CD4-positive, alpha-beta T cell treated with Interleukin-2 at 100 ng/mL for 4 hours (primary cell): Measurements from ENCODE around the gene TARS2.

ENCODE experiments used
- DNase-seq: peaks from one replicate; pipeline ENCODE4 v3.0.0-alpha.2; 2020; ENCODE audit warnings: low spot score

TARS2 gene

GRCh38 chr1:150536836-150537731 lies 49.9 kb downstream of the TARS2 start:
- DNase-seq, result no peak

DNA sequence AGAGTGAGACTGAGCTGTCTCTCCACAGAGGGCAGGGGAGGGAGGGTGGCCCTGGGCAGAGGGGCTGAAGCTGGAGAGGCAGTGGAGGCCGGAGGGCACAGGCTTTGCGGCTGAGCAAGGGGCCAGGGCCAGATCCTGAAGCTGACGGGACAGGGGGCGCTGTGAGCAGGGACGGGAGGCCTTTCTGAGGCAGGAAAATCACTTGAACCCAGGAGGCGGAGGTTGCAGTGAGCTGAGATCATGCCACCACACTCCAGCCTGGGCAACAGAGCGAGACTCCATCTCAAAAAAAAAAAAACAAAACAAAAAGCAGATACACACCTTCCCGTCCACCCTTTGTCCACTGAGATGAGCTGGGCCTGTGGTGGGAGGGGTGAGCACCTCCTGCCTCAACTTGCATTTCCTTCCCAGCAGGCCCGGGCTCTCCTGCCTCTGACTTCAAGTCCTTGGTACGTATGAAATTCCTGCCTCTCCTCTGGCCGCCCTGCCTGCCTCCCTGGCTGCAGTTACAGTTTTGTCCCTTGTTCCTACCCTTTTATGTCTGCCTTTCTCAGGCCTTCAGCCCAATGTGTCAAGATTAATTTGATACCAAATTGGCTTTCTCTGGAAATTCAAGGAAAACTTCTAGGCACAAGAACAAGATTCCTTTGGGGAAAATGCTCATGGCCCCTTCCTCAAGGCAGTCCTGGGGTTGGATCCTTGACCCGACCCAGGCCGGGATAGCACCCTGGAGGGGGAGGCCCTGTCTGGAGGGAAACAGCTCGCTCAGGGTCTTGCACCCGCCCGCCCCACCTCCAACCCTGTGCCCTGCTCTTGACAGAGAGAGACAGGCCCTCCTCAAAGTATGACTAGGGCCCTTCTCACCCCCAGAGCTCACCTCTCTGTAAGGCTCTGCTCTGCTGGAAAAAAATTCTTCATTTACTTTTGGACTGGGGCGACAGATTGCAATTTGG lies 50.8 kb downstream of the TARS2 start:
- no peak for DNase-seq

- DNase-seq, result no peak
Observed at GRCh38 chr1:150543500-150544143, 56.4 kb downstream of the TARS2 start.

DNA sequence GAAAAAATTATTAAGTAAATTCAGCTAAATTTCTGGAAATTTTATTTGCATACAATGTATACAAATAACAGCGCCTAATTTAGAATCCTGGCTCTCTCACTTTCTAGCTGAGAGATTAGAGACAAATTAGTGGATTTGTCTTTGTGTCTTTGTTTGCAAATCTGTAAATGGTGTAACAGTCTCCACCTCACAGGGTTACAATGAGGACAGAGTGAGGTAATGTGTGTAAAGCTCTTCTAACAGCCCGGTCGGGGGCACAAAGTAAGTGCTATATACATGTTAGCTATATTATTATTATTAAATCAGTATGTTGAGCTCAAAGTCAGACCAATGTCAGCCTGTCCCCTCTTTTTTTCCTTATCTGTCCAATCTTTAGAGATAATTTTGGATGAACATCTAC lies 57.0 kb downstream of the TARS2 start:
- DNase-seq, result no peak

DNA sequence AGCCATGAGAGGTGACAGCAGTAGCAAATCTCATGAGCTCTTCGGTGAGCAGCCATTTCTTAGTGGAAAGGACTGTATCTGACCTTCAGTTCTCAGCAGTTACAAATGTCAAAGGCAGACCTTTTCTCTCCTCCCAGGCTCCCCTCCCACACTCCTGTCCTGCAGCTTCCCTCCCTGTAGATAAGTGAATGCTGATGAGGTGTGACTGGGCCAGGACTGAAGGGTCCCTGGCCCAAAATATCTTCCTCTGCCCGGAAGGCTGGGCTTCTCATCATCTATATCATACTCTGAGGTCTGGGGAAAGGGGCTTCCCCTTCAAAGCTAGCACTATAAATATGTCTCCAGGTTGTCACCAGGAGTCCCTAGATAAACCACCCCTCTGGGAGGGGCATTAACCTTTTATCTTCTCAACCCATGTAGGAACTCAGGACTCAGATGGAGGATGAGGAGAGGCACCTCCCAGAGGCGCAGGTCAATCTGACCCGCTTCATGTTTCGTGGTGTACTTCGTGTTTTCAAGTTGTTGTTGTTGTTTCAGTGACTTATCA lies 58.3 kb downstream of the TARS2 start:
- no peak for DNase-seq

- no peak for DNase-seq
Observed at GRCh38 chr1:150546294-150546937, 59.2 kb downstream of the TARS2 start.

DNA sequence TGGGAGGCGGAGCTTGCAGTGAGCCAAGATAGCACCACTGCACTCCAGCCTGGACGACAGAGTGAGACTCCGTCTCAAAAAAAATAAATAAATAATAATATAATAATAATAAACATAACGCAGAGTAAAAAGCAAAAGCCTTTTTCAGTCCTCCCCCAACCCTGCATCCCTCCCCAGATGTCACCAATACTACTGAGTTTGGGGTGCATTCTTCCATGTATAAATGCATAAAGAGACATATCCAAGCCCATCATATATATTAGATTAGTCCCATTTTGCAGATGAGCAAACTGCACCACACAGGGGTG lies 61.1 kb downstream of the TARS2 start:
- no peak for DNase-seq

GRCh38 chr1:150548632-150549495 lies 61.6 kb downstream of the TARS2 start, which contains the start of gene ADAMTSL4:
ADAMTSL4 (plus strand) TSS chr1:150549408; CDS start chr1:150552289, 2,881 bp downstream.
- DNase-seq, result no peak

- no peak for DNase-seq
Observed at GRCh38 chr1:150549496-150550221, 62.4 kb downstream of the TARS2 start.

DNA sequence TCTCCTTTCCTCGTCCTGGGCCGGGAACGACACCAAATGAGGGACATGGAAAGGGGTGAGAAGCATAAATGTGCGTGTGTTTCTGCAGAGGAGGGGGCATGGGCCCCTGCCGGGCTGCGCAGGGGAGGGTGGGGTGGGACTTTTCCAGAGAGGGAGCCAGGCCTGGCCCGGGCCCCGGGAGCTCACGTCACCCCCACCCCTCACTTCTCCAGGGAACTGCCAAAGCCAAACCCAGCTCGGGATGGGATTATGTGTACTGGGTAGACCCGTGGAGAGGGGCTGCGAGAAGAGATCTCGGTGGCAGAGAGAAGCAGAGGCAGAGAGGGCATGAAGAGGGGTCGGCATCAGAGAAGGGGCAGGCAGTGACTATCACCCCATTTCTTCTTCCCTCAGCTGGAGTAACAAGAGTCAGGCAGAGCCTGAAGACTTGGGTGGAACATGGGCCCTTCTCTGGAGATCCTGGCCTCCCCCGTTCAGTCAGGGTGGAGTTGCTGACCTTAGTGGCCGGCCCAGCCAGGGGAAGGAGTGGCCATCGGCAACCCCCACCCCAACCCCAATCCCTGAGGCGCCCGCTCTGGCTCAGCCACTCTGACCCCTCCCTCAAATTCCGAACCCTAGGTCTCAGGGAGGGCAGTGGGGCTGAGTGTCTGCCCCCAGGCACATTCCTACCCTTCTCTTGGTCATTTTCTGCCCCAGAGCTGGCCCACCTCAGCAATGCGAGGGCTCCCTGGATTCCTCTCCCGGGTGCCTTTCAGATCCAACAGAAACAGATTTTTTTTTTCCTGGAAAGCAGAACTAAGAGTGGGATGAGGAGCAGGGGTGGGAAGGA lies 63.2 kb downstream of the TARS2 start:
- DNase-seq, result no peak

DNA sequence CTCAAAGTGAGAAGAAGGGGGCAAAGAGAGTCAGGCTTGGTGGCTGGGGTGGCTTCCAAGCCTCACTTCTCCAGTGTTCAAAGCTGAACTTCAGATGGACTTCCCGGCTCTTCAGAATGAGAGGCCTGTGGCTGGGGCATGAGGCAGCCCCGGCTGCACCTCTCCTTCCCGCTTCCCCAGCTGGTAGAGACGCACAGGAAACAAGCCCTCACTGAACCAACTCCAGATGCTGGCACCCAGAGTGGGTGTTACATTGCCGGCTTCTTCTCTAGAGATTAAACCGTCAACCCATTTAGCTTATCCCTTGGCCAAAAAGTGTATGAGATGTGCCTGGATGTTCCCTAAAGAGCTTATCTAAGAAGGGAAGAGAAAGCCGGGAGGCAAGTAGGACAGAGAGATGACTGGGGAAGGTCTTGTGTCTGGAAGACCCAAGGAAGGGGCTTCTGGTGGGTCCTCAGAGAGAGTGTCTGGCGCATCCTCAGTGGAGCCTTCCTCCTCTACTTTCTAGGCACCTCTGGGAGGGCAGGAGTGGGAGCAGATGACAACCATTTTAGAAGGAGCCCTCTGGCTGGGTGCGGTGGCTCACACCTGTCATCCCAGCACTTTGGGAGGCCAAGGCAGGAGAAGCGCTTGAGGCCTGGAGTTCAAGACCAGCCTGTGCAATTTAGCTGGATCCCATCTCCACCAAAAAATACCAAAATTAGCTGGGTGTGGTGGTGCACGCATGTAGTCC lies 64.0 kb downstream of the TARS2 start:
- no peak for DNase-seq

DNA sequence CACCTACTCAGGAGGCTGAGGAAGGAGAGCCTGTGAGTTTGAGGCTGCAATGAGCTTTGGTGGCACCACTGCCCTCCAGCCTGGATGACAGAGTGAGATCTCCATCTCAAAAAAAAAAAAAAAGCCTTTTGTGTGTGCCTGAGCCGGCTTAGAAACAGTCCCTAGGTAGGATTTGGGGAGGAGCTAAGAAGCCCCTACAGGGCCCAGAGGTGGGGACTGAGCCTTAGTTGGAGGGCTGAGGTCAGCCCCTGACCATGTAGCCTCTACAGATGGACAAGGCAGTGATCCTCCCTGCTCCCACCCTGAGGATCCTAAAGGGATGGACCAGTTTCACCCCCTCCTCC lies 64.5 kb downstream of the TARS2 start:
- no peak for DNase-seq

DNA sequence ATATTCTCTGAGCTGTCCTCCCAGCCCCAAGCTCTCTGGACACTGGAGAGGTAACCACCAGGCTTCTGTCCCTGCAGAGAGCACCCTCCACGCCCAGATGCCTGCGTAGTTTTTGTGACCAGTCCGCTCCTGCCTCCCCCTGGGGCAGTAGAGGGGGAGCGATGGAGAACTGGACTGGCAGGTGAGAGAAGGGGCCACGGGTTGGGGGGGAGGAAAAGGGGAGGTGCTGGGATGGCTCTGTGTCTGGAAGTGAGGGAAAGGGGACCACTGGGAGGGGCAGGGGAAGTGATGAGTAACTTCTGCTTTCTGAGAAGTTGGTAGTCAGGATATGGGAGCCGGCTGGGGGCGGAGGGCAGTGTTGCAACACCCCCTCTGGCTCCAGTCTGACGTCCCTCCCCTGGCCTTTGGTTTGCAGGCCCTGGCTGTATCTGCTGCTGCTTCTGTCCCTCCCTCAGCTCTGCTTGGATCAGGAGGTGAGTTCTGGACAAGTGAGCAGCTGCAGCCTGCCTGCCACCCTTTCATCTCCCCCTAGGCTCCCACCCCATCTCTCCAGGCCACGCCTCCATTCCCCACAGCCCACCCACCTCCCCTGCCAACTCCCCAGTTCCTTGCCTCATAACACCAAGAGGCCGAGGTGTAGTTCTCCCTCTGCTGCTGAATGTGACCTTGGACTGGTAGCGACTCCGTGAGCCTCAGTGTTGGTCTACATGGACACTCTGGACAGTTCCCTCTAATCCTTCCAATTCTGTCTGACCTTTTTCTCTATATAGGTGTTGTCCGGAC lies 65.1 kb downstream of the TARS2 start:
- DNase-seq, result peak; percentile 28

GRCh38 chr1:150552911-150553289 lies 65.7 kb downstream of the TARS2 start:
- no peak for DNase-seq

- no peak for DNase-seq
Observed at GRCh38 chr1:150553392-150554085, 66.3 kb downstream of the TARS2 start.

- no peak for DNase-seq
Observed at GRCh38 chr1:150554086-150554452, 66.8 kb downstream of the TARS2 start.
